GM21529 (cell line): Measurements from ENCODE around the gene ACVR1B.

ENCODE experiments used
- ATAC-seq: cut with Tn5 transposase; IDR thresholded peaks from one replicate; pipeline ENCODE4 v1.9.1; 2021; ENCODE audit not compliant: unreplicated experiment

The ACVR1B gene

GRCh38 chr12:52019113-52019770 is 67.7 kb downstream of the ACVR1B start:
- ATAC-seq, result no peak

DNA sequence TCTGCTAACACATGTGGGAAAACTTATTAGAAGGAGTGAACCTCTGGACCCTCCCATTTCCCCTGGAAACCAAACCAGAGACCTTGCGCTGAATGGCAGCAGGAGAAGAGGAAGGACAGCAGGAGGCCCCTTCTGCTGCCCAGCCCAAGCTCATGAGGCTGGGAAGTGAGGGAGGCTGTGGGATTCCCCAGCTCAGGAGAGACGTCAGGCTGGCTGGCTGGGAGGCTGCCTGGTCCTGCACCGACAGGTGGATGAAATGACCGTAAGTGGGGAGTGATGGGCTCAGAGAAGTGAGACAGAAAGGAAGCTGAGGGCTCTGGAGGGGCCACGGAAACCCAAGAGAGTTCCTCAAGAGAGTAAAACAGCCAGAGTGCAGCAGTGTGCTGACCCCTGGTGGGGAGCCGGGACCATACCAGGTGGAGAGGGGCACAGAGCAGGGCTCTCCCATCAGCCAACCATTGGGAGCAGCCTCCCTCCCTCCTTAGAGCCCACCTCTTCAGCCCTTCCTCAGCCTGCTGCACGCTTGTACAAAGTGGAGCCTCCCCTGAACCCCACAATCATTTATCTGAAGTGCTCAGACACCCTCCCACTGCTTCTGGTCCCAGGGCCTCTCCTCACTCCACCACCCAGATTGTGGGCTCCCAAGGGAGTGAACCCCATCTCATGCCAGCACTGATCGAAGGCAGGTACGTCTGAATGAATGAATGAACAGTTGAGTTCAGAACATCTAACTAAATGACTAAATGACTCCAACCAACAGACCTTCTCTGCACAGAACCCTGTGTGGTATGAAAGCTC is 69.2 kb downstream of the ACVR1B start:
- peak; percentile 45 for ATAC-seq

DNA sequence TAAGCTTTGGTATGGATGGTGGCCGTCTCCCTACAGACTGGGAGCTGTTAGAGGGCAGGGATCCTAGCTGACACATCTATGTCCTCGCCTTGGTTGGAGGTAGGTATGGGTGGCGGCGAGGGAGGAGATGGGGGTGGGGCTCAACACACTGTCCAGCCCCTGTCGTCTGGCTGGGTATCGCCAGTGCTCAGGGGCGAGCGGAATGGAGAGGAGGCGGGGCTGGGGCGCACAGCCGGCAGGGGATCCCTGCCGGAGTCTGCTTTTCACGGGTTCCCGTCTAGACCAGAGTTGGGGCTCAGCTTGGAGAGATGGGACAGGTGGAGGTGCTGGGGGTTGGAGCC is 71.3 kb downstream of the ACVR1B start:
- no peak for ATAC-seq

- ATAC-seq, result peak; percentile 51
Observed at GRCh38 chr12:52023182-52023975, 71.9 kb downstream of the ACVR1B start.

GRCh38 chr12:52023976-52024688 is 72.6 kb downstream of the ACVR1B start:
- ATAC-seq, result no peak

- ATAC-seq, result no peak
Observed at GRCh38 chr12:52024845-52025230, 73.3 kb downstream of the ACVR1B start.

DNA sequence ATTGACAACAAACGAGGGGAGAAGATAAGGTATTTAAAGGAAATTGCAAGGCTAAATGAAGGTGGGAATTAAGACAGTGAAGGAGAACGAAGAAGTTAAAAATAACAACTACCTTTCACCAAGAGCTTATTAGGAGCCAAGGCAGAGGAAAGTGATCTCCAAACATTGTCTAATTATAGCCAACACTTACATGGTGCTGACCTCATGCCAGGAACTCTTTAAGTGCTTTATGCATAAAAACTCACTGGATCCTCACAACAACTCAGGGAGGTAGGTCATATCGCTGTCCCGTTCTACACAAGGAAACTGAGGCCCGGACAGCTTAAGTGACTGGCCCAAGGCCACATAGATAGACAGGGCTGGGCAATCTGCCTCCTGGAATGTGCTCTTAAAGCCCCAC is 74.8 kb downstream of the ACVR1B start:
- ATAC-seq, result no peak

DNA sequence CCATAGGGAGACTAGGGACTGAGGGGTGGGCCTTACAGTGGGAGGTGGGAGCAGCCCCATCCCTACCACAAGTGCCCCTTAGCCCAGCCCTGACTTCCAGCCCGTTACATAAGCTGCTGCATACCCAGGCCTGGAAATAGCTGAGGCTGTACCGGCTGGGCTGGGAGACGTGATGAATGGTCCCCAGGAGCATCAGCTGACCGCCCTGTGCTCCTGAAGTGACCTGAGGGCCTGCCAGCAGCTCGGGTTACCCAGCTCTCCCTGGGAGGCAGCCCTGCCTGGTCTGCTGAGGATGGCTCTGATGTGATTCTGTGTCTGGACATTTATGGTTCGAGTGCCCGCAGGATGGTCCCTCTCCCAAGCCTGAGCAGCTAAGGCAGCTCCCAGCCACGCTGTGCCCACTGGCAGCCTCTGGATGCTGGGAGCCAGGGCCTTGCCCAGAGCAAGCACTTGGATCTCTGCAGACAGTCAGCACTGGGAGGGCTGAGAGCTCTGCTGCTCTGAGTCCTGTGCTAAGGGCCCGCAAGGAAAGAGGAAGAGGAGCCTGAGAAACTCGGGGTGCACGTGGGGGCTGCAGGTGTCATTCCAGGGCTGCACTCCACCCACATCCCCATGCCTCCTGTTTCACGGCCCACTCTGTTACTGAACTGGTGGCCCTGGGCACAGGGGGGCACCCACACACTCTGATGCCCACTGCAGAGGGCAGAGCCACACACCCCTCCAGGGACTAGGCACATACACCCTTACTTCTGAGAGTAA is 75.8 kb downstream of the ACVR1B start:
- no peak for ATAC-seq

GRCh38 chr12:52029685-52030084 is 78.2 kb downstream of the ACVR1B start:
- ATAC-seq, result no peak

GRCh38 chr12:52032446-52032803 is 80.9 kb downstream of the ACVR1B start:
- no peak for ATAC-seq

GRCh38 chr12:52032804-52033445 is 81.4 kb downstream of the ACVR1B start:
- ATAC-seq, result peak; percentile 89

DNA sequence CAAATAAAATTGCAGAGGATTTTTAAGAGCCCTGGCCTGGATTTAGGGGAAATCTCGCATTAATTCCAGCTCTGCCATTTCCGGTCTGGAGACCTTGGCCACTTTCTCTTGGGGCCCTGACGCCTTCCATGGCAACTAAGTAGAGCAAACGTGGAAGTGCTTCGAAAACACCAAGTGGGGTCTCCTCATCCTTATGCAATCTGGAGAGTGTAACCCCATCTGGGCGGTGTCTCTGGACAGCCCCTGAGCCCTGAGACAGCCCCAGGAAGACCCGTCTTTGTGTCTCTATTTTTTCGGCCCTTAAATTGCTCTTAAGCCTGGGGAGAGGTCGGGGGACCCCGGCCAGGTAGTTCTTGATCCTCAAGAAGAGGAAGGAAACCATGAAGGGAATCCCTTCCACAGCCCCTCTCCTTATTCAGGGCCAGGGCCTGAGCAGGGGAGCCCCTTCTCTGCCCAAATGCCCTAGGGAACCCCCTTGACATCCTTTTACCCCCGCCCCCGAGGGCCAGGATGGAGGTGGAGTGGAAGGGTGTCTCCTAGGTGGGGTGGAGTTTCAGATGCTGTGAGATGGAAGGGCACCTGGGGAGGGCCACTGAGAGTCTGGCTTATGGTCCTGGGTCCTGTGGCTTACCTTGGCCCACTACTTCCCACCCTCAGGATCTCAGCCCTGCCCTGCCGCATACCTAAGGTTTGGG is 82.1 kb downstream of the ACVR1B start:
- no peak for ATAC-seq

DNA sequence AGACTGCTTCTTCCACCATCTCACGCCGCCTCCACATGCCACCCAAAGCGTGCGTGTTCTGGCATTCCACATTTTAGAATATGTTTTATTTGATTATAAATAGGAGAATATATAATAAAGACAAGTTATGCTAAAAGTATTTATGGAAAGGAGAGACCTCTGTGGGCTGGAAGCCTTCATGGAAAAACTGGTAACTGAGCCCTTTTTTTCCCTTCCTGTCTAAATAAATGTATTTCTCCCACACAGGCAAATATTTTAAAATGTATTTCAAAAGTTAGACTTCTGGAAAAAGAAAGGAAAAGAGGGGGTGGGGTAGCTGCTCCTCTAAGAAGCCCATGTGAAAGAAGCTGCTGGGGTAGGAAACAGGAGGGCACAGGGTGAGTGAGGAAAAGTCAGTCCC is 83.7 kb downstream of the ACVR1B start:
- no peak for ATAC-seq

GRCh38 chr12:52035926-52036325 is 84.4 kb downstream of the ACVR1B start:
- ATAC-seq, result no peak

- peak; percentile 43 for ATAC-seq
Observed at GRCh38 chr12:52036587-52037171, 85.2 kb downstream of the ACVR1B start.

DNA sequence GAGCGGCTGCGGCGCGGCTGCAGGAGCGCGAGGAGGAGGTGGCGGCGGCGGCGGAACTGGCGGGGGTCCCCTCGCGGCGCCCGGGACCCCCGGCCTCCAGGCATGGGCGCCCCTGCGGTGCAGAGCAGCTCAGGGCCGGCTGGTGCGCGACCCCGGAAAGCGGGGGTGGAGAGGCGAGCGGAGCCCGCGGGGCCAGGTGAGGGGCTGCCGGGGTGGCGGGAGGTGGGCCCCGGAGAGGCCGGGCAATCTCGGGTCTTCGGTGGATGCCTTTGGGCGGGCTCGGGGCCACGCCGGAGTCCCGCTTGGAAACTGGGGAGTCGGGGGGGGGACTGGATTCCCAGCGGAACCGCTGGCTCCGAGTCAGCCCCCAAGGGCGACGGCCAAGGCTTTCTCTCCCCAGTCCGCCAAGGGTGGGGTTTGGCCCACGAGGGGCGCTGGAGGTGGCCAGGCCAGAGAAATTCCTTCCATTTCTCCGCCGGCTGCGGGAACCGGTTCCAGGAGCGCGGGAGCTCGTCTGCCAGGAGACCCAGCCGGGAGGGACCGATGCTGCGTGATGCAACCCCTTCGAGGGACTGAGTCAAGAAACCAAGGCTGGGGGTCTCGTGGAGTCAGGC is 85.9 kb downstream of the ACVR1B start:
- ATAC-seq, result no peak

- no peak for ATAC-seq
Observed at GRCh38 chr12:52038447-52038846, 86.9 kb downstream of the ACVR1B start.

DNA sequence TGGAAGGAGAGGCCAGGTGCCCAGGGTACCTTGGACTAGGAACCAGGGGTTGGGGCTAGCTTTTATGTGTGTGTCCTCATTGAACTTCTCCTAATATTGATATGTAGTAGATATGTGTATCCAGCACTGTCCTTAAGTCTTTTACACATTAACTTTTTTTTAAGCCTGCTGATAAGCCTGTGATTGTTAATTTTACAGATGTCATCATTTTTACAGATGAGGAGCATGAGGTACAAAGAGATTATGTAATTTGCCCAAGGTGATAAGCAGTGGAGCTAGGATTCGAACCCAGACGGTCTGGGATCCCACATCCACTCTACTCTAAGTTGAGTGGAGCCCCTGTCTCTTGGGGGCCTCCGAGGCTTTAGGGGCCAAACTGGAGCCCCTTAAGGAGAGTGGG is 89.5 kb downstream of the ACVR1B start:
- no peak for ATAC-seq

DNA sequence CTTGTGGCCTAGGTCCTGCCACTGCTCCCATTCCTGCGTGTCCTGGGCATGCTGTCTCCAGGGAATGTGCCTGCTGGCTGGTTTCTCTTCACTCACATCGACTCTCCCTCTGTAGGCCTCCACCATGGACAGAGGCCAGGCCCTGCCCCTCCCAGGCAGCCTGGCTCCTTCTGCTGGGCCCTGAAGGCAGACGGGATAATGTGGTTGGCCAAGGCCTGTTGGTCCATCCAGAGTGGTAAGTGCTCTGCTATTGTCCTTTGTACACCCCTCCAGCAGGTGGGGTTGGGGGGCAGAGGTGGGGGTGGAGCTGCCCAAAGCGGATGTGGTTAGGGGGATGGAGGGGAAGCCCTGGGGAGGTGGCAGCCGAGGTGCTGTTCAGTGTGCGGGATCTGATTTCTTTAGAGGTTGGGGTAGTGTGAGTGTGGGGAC is 90.2 kb downstream of the ACVR1B start:
- ATAC-seq, result no peak
